Cardiac fibroblast (primary cell): ENCODE data around the gene C2orf92.

Source experiments
- DNase-seq, 2 donors: peaks; one replicate each; pipeline versions ENCODE4 v3.0.0 to v3.0.0-alpha.2; 2010; ENCODE audit warnings: low read depth in 2 of 2
- H3K4me3 ChIP-seq, 2 donors: replicated peaks in 1 of 2; 1 replicate in 1 of 2; 2 replicates in 1 of 2; pipeline ENCODE4 v1.5.1; 2011; ENCODE audit warnings: low read depth in 2 of 2, low read length in 2 of 2, mild to moderate bottlenecking in 2 of 2, moderate library complexity in 1 of 2
- TF ChIP-seq, protein P1 (sequence below): IDR thresholded peaks from one replicate; pipeline ENCODE4 v1.5.1; 2011; ENCODE audit warnings: low read depth, mild to moderate bottlenecking, low read length, inconsistent platforms

Gene C2orf92

DNA sequence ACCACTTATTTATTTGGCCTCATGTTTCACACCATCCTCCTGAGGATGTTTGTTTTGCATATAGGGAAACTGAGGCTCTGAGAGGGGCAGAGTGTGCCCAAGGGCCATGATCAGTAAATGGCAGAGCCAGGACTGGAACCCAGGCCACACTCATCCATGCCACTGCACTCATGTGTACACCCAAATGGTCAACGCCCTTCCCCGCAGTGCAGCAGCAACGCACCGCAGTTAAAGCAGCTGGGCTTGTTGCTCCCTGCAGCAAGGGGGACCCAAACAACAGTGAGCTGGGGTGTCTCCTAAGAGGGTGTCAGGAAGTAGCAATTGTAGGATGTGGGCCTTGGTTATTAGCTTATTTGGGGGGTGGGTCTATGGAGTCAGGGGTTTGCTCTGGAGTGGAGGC lies 80.5 kb downstream of the C2orf92 start:
- DNase-seq: no peak
- TF ChIP-seq, protein P1, sequence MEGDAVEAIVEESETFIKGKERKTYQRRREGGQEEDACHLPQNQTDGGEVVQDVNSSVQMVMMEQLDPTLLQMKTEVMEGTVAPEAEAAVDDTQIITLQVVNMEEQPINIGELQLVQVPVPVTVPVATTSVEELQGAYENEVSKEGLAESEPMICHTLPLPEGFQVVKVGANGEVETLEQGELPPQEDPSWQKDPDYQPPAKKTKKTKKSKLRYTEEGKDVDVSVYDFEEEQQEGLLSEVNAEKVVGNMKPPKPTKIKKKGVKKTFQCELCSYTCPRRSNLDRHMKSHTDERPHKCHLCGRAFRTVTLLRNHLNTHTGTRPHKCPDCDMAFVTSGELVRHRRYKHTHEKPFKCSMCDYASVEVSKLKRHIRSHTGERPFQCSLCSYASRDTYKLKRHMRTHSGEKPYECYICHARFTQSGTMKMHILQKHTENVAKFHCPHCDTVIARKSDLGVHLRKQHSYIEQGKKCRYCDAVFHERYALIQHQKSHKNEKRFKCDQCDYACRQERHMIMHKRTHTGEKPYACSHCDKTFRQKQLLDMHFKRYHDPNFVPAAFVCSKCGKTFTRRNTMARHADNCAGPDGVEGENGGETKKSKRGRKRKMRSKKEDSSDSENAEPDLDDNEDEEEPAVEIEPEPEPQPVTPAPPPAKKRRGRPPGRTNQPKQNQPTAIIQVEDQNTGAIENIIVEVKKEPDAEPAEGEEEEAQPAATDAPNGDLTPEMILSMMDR: no peak
- H3K4me3 ChIP-seq: no peak overlapping the region

DNA sequence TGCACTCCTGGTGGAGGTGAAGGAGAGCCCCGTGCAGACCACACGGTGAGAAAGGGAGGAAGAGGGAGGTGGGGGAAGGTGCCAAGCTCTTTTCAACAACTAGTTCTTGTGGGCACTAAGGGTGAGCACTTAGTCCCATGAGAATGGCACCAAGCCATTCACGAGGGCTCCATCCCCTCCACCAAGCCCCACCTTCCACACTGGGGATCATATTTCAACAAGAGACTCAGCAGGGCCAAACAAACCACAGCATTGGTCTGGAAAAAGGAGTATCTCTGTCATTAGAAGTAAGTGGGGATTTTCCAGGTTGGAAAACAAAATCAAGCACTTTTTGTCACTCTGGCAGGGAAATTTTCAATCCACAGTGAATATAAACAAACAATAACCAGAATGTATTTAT lies 82.2 kb downstream of the C2orf92 start:
- DNase-seq: peak in 1 of 2 donors; percentile 35
- TF ChIP-seq, protein P1: no peak
- H3K4me3 ChIP-seq: no peak overlapping the region
